Measurements from ENCODE around the gene PTGR2.
"Not testable (repeated sequence)": the region's sequence is repeated elsewhere in the genome, so short reads cannot be mapped to it uniquely, and the experiment has no call there.

The PTGR2 gene

DNA sequence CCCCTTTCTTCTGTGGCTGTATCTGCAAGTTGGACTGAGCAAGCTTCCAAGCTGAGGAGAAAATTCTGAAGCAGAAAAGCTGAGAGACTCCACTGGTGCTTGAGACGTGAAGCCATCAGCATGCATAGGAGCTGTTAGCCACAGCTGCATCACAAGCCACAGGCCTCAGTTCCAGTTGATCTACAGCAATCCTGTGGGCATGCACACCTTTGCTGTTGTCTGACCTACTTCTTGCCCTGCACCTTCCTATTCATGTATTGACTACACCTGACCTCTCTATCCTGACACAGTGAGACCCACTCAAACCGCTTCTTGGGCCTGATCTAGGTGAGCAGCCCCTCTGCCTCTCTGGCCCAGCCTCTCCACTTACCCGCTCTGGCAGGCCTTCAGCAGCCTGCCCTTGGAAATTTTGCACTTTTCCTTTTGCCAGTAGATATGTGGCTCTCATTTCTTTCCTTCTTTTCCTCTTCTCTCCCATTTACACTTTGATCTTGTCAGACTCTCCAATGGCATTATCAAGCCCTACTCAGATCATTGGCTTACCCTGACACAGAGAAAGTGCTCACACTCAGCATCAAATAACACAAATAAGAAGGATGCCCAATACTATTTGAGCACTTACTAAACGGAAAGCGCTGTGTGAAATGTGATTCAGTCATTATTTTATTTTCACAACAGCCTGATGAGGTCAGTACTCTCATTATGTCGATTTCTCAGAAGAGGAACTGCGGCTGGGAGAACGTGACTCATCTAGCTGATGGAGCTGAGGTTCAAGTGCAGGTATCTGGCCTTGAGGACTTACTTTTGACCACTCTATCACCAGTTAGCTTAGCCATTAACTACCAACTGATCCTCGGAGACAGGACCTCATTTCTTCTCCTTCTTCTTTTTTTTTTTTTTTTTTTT is 21.9 kb upstream of the PTGR2 start:
- TF ChIP-seq, protein P1, sequence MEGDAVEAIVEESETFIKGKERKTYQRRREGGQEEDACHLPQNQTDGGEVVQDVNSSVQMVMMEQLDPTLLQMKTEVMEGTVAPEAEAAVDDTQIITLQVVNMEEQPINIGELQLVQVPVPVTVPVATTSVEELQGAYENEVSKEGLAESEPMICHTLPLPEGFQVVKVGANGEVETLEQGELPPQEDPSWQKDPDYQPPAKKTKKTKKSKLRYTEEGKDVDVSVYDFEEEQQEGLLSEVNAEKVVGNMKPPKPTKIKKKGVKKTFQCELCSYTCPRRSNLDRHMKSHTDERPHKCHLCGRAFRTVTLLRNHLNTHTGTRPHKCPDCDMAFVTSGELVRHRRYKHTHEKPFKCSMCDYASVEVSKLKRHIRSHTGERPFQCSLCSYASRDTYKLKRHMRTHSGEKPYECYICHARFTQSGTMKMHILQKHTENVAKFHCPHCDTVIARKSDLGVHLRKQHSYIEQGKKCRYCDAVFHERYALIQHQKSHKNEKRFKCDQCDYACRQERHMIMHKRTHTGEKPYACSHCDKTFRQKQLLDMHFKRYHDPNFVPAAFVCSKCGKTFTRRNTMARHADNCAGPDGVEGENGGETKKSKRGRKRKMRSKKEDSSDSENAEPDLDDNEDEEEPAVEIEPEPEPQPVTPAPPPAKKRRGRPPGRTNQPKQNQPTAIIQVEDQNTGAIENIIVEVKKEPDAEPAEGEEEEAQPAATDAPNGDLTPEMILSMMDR (IDR thresholded peaks at IDR 0.05; ENCODE audit: low read length, missing control alignments): no peak
- DNase-seq (ENCODE audit: low read depth): peak; percentile 84
- no peak overlapping the region for H3K4me3 ChIP-seq (replicated peaks; ENCODE audit: low read depth, low read length)

- TF ChIP-seq, protein P1 (IDR thresholded peaks at IDR 0.05; ENCODE audit: low read length, missing control alignments): no peak
- H3K4me3 ChIP-seq (replicated peaks; ENCODE audit: low read depth, low read length): no peak overlapping the region
- DNase-seq (ENCODE audit: low read depth): peak; percentile 53
Measured at GRCh38 chr14:73833034-73833433, 18.6 kb upstream of the PTGR2 start.

DNA sequence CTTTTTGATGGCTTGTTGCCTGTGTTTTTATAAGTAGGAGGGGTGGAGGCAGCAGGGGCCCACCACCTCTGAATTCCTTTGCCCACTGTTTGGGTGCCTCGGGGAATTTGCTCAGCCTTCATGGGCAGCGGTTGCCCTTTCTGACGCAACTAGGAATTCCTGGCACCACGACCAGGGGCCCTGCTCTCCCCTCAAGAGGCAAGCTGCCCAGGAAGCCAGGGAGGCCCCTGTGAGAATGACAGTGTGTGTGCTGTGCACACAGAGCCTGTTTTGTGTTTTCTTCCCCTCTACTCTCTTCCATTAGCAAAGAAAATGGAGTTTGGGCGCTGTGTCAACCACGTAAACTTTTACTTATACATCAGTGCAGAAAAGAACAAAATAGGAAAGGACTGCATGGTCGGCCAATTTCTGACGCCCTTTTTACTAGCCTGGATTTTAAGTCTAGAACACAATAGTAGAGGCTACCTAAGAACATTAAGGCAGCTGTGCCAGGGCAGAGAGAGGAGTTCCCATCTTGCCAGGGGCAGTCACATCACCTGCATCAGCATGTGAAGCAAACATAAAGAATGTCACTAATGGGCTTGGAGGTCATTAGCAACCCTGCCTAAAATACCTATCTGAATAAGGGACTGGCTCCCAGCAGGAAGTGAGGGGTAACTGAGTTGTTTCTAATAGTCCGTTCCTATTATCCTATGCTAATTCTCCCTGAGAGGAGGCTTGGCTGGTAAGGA is 17.9 kb upstream of the PTGR2 start:
- TF ChIP-seq, protein P1 (IDR thresholded peaks at IDR 0.05; ENCODE audit: low read length, missing control alignments): no peak
- no peak overlapping the region for H3K4me3 ChIP-seq (replicated peaks; ENCODE audit: low read depth, low read length)
- DNase-seq (ENCODE audit: low read depth): peak; percentile 82

GRCh38 chr14:73834261-73834625 is 17.4 kb upstream of the PTGR2 start:
- H3K4me3 ChIP-seq (replicated peaks; ENCODE audit: low read depth, low read length): no peak overlapping the region

DNA sequence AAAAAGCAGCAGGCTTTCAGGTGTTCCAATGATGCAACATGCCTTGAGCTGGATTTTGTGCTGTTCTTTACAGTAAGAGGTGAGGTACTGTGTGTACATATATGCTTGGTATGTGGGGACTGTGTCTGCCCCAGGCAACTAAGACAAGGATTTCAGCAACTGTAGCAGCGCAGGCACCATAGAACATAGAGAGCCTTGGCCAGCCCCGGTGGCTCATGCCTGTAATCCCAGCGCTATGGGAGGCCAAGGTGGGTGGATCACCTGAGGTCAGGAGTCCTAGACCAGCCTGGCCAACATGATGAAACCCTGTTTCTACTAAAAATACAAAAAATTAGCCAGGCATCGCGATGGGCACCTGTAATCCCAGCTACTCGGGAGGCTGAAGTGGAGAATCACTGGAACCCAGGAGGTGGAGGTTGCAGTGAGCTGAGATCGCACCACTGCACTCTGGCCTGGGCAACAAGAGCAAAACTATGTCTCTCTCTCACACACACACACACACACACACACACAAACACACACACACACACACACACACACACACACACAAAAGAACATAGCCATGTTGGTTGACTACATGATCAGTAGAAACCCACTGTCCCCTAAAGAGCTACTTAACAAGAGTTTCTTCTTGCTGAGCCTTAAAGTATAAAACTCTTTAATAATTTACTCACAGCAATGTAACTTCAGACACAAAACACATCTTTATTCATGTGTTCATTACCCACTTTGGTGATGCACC is 13.2 kb upstream of the PTGR2 start:
- DNase-seq (ENCODE audit: low read depth); H3K4me3 ChIP-seq (replicated peaks; ENCODE audit: low read depth, low read length): not testable (repeated sequence)

More at GRCh38 chr14:73834261-73834625, 17.4 kb upstream of the PTGR2 start:
- DNase-seq (ENCODE audit: low read depth): no peak
- TF ChIP-seq, protein P1 (IDR thresholded peaks at IDR 0.05; ENCODE audit: low read length, missing control alignments): no peak

DNA sequence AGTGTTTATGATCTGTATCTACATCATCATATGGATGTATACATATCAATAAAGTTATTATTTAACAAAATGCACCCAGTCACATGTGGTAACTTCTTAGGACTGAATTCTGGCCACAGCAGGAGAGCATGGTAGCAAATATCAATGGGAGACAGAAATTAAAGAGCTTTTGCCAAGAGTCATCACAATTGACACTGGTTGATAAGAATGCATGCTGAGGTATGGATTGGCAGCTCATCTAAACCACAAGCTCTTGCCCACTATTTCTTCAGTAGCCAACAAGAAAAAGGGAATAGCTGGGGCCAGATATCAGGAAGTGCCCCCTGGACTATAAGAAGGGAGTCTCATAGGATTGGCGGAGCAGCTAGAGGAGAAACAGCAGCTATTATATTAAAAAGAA is 9.4 kb upstream of the PTGR2 start:
- H3K4me3 ChIP-seq (replicated peaks; ENCODE audit: low read depth, low read length): no peak overlapping the region
- DNase-seq (ENCODE audit: low read depth): no peak
- TF ChIP-seq, protein P1 (IDR thresholded peaks at IDR 0.05; ENCODE audit: low read length, missing control alignments): no peak

DNA sequence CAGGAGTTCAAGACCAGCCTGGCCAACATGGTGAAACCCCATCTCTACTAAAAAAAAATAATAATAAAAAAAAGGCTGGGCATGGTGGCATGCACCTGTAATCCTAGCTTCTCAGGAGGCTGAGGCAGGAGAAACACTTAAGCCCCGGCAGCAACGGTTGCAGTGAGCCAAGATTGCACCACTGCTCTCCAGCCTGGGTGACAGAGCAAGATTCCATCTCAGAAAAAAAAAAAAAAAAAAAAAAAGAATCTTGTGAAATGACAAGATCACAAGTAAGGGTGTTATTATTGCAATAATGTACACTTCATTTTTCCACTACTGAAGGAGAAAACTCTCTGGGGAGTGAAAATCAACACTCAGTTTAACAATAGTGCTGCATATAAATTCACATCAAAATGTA is 8.8 kb upstream of the PTGR2 start:
- no peak overlapping the region for H3K4me3 ChIP-seq (replicated peaks; ENCODE audit: low read depth, low read length)
- TF ChIP-seq, protein P1 (IDR thresholded peaks at IDR 0.05; ENCODE audit: low read length, missing control alignments): no peak
- DNase-seq (ENCODE audit: low read depth): no peak
